NT2/D1 (cell line): Measurements from ENCODE around the gene UBE2G1.
"Not testable (repeated sequence)": the region's sequence is repeated elsewhere in the genome, so short reads cannot be mapped to it uniquely, and the experiment has no call there.

Experiments used
- SUZ12 ChIP-seq: IDR thresholded peaks from 2 replicates; pipeline ENCODE4 v1.6.1; 2011; ENCODE audit not compliant: insufficient read length, insufficient read depth; ENCODE audit errors: extremely low read depth
- YY1 ChIP-seq: IDR thresholded peaks from 2 replicates; pipeline ENCODE4 v1.6.1; 2011; ENCODE audit not compliant: insufficient read length, insufficient read depth
- ZNF274 ChIP-seq: IDR thresholded peaks from 2 replicates; pipeline ENCODE4 v1.6.1; 2011; ENCODE audit warnings: mild to moderate bottlenecking, low read depth, low read length

GRCh38 chr17:4375796-4376440, 9.4 kb upstream of the UBE2G1 start:
- TF ChIP-seq ZNF274, YY1, SUZ12: not testable (repeated sequence)
